Suprapubic skin (tissue), 4 donors: ENCODE data around the gene MRAS.

Experiments
- CTCF ChIP-seq, 2 donors: fragments of 200-600 bp in 1 of 2; fragments of 450-650 bp in 1 of 2; sonication (generic) in 1 of 2; IDR thresholded peaks; one replicate each; pipeline ENCODE4 v1.5.1; 2016 to 2019; ENCODE audit warnings: antibody characterized with exemption in 2 of 2, mild to moderate bottlenecking in 1 of 2, moderate library complexity in 1 of 2
- EP300 ChIP-seq: sonication (generic); formaldehyde crosslinking; IDR thresholded peaks from one replicate; pipeline ENCODE4 v1.6.1; 2017; ENCODE audit warnings: antibody characterized with exemption
- POLR2A ChIP-seq, 2 donors: fragments of 450-650 bp; IDR thresholded peaks; one replicate each; pipeline ENCODE4 v1.6.1; 2017; ENCODE audit warnings: antibody characterized with exemption in 2 of 2, mild to moderate bottlenecking in 2 of 2, moderate library complexity in 2 of 2
- POLR2AphosphoS5 ChIP-seq, 3 donors: sonication (generic); formaldehyde crosslinking; IDR thresholded peaks; one replicate each; pipeline ENCODE4 v1.6.1; 2017; ENCODE audit warnings: antibody characterized with exemption in 3 of 3

DNA sequence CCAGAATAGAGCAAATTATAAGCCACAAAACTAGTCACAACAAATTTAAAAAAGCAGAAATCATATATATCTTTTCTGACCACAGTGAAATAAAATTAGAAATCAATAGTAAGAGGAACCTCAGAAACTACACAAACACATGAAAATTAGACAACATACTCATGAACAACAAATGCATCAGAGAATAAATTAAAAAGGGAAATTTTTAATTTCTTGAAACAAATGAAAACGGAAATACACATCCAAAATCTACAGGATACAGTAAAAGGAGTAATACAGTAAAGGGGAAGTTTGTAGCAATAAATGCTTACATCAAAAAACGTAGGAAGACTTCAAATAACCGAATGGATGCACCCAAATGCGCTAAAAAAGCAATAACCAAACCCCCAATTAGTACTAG, 37.9 kb upstream of the MRAS start:
- TF ChIP-seq CTCF (IDR thresholded peaks at IDR 0.05) (no peak), POLR2AphosphoS5 (IDR thresholded peaks at IDR 0.05) (no peak), POLR2A (IDR thresholded peaks at IDR 0.05) (no peak), EP300 (no peak)
